ENCODE measurements around the gene EXOC3.
"Not testable (repeated sequence)": the region's sequence is repeated elsewhere in the genome, so short reads cannot be mapped to it uniquely, and the experiment has no call there.

The EXOC3 gene

GRCh38 chr5:501831-502184, 58.8 kb downstream of the EXOC3 start:
- Histone ChIP-seq H3K27me3 (replicated peaks) (peaks cover 28% of the 10 kb centered on the region), H3K36me3 (replicated peaks) (no peaks in the 10 kb centered on the region), H3K4me3 (ENCODE audit: low read depth, low read length) (no peak overlapping the region), H3K27ac (no peak overlapping the region)
- in situ Hi-C loops (cut with HindIII; ENCODE audit: low pct_ligation_motif_present, low sequenced_read_pairs), result no loop called here
- no peak for DNase-seq
- no peak for TF ChIP-seq CTCF (IDR thresholded peaks at IDR 0.05; ENCODE audit: low read depth, low read length, missing control alignments)

- DNase-seq, result no peak
- in situ Hi-C loops (cut with HindIII; ENCODE audit: low pct_ligation_motif_present, low sequenced_read_pairs), result no loop called here
- H3K27ac ChIP-seq, result no peak overlapping the region
- H3K36me3 ChIP-seq (replicated peaks), result no peaks in the 10 kb centered on the region
- no peak overlapping the region for H3K4me3 ChIP-seq (ENCODE audit: low read depth, low read length)
- no peak for TF ChIP-seq CTCF (IDR thresholded peaks at IDR 0.05; ENCODE audit: low read depth, low read length, missing control alignments)
- H3K27me3 ChIP-seq (replicated peaks), result peaks cover 28% of the 10 kb centered on the region
Measured at GRCh38 chr5:502325-503079, 59.5 kb downstream of the EXOC3 start.

GRCh38 chr5:504326-505154, 61.6 kb downstream of the EXOC3 start:
- Histone ChIP-seq H3K4me3 (ENCODE audit: low read depth, low read length) (no peak overlapping the region), H3K27me3 (replicated peaks) (peaks cover 28% of the 10 kb centered on the region), H3K27ac (no peak overlapping the region), H3K36me3 (replicated peaks) (no peaks in the 10 kb centered on the region)
- in situ Hi-C loops (cut with HindIII; ENCODE audit: low pct_ligation_motif_present, low sequenced_read_pairs), result no loop called here
- DNase-seq, result no peak
- no peak for TF ChIP-seq CTCF (IDR thresholded peaks at IDR 0.05; ENCODE audit: low read depth, low read length, missing control alignments)

GRCh38 chr5:505951-506525, 63.1 kb downstream of the EXOC3 start:
- no peak for TF ChIP-seq CTCF (IDR thresholded peaks at IDR 0.05; ENCODE audit: low read depth, low read length, missing control alignments)
- in situ Hi-C loops (cut with HindIII; ENCODE audit: low pct_ligation_motif_present, low sequenced_read_pairs), result no loop called here
- peaks cover 26% of the 10 kb centered on the region for H3K27me3 ChIP-seq (replicated peaks)
- no peak overlapping the region for H3K4me3 ChIP-seq (ENCODE audit: low read depth, low read length)
- H3K27ac ChIP-seq, result no peak overlapping the region
- no peaks in the 10 kb centered on the region for H3K36me3 ChIP-seq (replicated peaks)
- DNase-seq, result no peak

GRCh38 chr5:507986-508575, 65.1 kb downstream of the EXOC3 start:
- peaks cover 14% of the 10 kb centered on the region for H3K27me3 ChIP-seq (replicated peaks)
- H3K36me3 ChIP-seq (replicated peaks); H3K4me3 ChIP-seq (ENCODE audit: low read depth, low read length); DNase-seq; in situ Hi-C loops (cut with HindIII; ENCODE audit: low pct_ligation_motif_present, low sequenced_read_pairs); H3K27ac ChIP-seq: not testable (repeated sequence)
